H9 (cell line): ENCODE measurements around the gene RAB1B. TPM values are rescaled to one million over a fixed set of nuclear protein-coding genes. Genes with fewer than 3 reads are reported as not detected.

Experiments used
- DNase-seq: peaks from one replicate; pipeline ENCODE4 v3.0.0-alpha.2; 2017
- H2AFZ ChIP-seq: one replicate; pipeline ENCODE4 v1.6.1; 2013; ENCODE audit warnings: mild to moderate bottlenecking, low read length, control low read depth, moderate library complexity
- H2AK5ac ChIP-seq: 2 replicates; pipeline ENCODE4 v1.6.1; 2013; ENCODE audit warnings: low read length, control low read depth, mixed read lengths; ENCODE audit not compliant: insufficient read length
- H2BK120ac ChIP-seq: one replicate; pipeline ENCODE4 v1.6.1; 2013; ENCODE audit warnings: low read depth, mild to moderate bottlenecking, low read length, control low read depth, inconsistent platforms; ENCODE audit not compliant: poor library complexity, severe bottlenecking
- H2BK12ac ChIP-seq: 2 replicates; pipeline ENCODE4 v1.6.1; 2013; ENCODE audit warnings: low read length, control low read depth, mixed read lengths, low read depth; ENCODE audit not compliant: insufficient read length
- H2BK15ac ChIP-seq: 2 replicates; pipeline ENCODE4 v1.6.1; 2013; ENCODE audit warnings: low read depth, low read length, control low read depth
- H2BK20ac ChIP-seq: one replicate; pipeline ENCODE4 v1.6.1; 2013; ENCODE audit warnings: low read depth, mild to moderate bottlenecking, low read length, control low read depth, inconsistent platforms; ENCODE audit not compliant: poor library complexity, severe bottlenecking
- H2BK5ac ChIP-seq: 2 replicates; pipeline ENCODE4 v1.6.1; 2013; ENCODE audit warnings: low read length, control low read depth, mixed read lengths; ENCODE audit not compliant: insufficient read length
- H3K14ac ChIP-seq: 2 replicates; pipeline ENCODE4 v1.6.1; 2013; ENCODE audit warnings: low read length, control low read depth; ENCODE audit not compliant: insufficient read depth
- H3K18ac ChIP-seq: 2 replicates; pipeline ENCODE4 v1.6.1; 2013; ENCODE audit warnings: low read depth, mild to moderate bottlenecking, mixed read lengths, low read length, control low read depth; ENCODE audit not compliant: insufficient read length
- H3K23ac ChIP-seq: 2 replicates; pipeline ENCODE4 v1.6.1; 2013; ENCODE audit warnings: low read length, control low read depth, mixed read lengths, low read depth; ENCODE audit not compliant: insufficient read length
- H3K23me2 ChIP-seq: 2 replicates; pipeline ENCODE4 v1.6.1; 2013; ENCODE audit warnings: low read depth, mild to moderate bottlenecking, mixed read lengths, low read length, control low read depth; ENCODE audit not compliant: insufficient read length, poor library complexity, severe bottlenecking
- H3K27ac ChIP-seq: 2 replicates; pipeline ENCODE4 v1.5.1; 2013; ENCODE audit warnings: low read length, control low read depth, mixed read lengths, low read depth; ENCODE audit not compliant: insufficient read length
- H3K27me3 ChIP-seq: 2 replicates; pipeline ENCODE4 v1.6.1; 2013; ENCODE audit warnings: low read length, control low read depth, inconsistent platforms; ENCODE audit not compliant: insufficient read depth
- H3K4ac ChIP-seq: 2 replicates; pipeline ENCODE4 v1.6.1; 2013; ENCODE audit warnings: low read depth, mild to moderate bottlenecking, control low read depth, inconsistent platforms, low read length, moderate library complexity
- H3K4me1 ChIP-seq: 2 replicates; pipeline ENCODE4 v1.6.1; 2013; ENCODE audit warnings: low read length, control low read depth, inconsistent platforms; ENCODE audit not compliant: insufficient read depth
- H3K4me2 ChIP-seq: 2 replicates; pipeline ENCODE4 v1.6.1; 2013; ENCODE audit warnings: low read length, control low read depth, mixed read lengths; ENCODE audit not compliant: insufficient read length, insufficient read depth
- H3K56ac ChIP-seq: 2 replicates; pipeline ENCODE4 v1.6.1; 2013; ENCODE audit warnings: low read depth, mild to moderate bottlenecking, mixed read lengths, low read length, control low read depth; ENCODE audit not compliant: insufficient read length
- H3K79me1 ChIP-seq: 2 replicates; pipeline ENCODE4 v1.6.1; 2013; ENCODE audit warnings: low read depth, mild to moderate bottlenecking, moderate library complexity, low read length, control low read depth, inconsistent platforms; ENCODE audit not compliant: insufficient read depth, poor library complexity, severe bottlenecking
- H3K79me2 ChIP-seq: 2 replicates; pipeline ENCODE4 v1.6.1; 2013; ENCODE audit warnings: low read length, control low read depth, inconsistent platforms; ENCODE audit not compliant: insufficient read depth
- H3K9ac ChIP-seq: 2 replicates; pipeline ENCODE4 v1.6.1; 2013; ENCODE audit warnings: low read length, control low read depth, mixed read lengths; ENCODE audit not compliant: insufficient read length; ENCODE audit errors: extremely low read depth
- H3K9me3 ChIP-seq: one replicate; pipeline ENCODE4 v1.6.1; 2013; ENCODE audit warnings: low read depth, low read length, inconsistent platforms; ENCODE audit not compliant: control insufficient read depth
- H3T11ph ChIP-seq: one replicate; pipeline ENCODE4 v1.6.1; 2013; ENCODE audit warnings: mild to moderate bottlenecking, low read length, control low read depth, inconsistent platforms
- H4K20me1 ChIP-seq: one replicate; pipeline ENCODE4 v1.6.1; 2013; ENCODE audit not compliant: control insufficient read depth, insufficient read length, insufficient read depth
- H4K5ac ChIP-seq: 2 replicates; pipeline ENCODE4 v1.6.1; 2013; ENCODE audit warnings: low read depth, mild to moderate bottlenecking, mixed read lengths, low read length, control low read depth; ENCODE audit not compliant: insufficient read length
- H4K8ac ChIP-seq: replicated peaks from 2 replicates; pipeline ENCODE4 v1.6.1; 2013; ENCODE audit warnings: low read length, control low read depth, mixed read lengths, low read depth; ENCODE audit not compliant: insufficient read length
- H4K91ac ChIP-seq: 2 replicates; pipeline ENCODE4 v1.6.1; 2013; ENCODE audit warnings: low read depth, mild to moderate bottlenecking, moderate library complexity, mixed read lengths, low read length, control low read depth; ENCODE audit not compliant: insufficient read length
- H3K27ac Mint-ChIP-seq, 3 experiments: 2 replicates in 2 of 3; 3 replicates in 1 of 3; pipeline ENCODE4 v1.8.0; 2020 to 2021; ENCODE audit warnings: mixed read lengths in 3 of 3, mild to moderate bottlenecking in 1 of 3, moderate library complexity in 1 of 3
- H3K27me3 Mint-ChIP-seq: 2 replicates; pipeline ENCODE4 v1.8.0; 2021; ENCODE audit warnings: low read depth, mild to moderate bottlenecking, moderate library complexity, mixed read lengths
- H3K36me3 Mint-ChIP-seq, 3 experiments: 2 replicates in 2 of 3; 3 replicates in 1 of 3; pipeline ENCODE4 v1.8.0; 2020 to 2021; ENCODE audit warnings: low read depth in 3 of 3, mixed read lengths in 3 of 3; ENCODE audit not compliant: insufficient read depth in 1 of 3
- H3K4me1 Mint-ChIP-seq, 2 experiments: 2 replicates each; pipeline ENCODE4 v1.8.0; 2020; ENCODE audit warnings: mixed read lengths in 2 of 2
- H3K4me3 Mint-ChIP-seq, 2 experiments: 2 replicates in 1 of 2; 3 replicates in 1 of 2; pipeline ENCODE4 v1.8.0; 2020 to 2021; ENCODE audit warnings: mild to moderate bottlenecking in 2 of 2, mixed read lengths in 2 of 2, moderate library complexity in 1 of 2
- H3K9me3 Mint-ChIP-seq, 2 experiments: 2 replicates in 1 of 2; 3 replicates in 1 of 2; pipeline ENCODE4 v1.8.0; 2020; ENCODE audit warnings: mild to moderate bottlenecking in 2 of 2, mixed read lengths in 2 of 2, moderate library complexity in 1 of 2
- CTCF ChIP-seq: fragments of 200-600 bp; sonication (generic); conservative IDR thresholded peaks from 3 replicates; pipeline ENCODE4 v1.8.0; 2021; ENCODE audit warnings: antibody characterized with exemption, mild to moderate bottlenecking
- WGBS: extraction: QIAGEN DNeasy Blood & Tissue Kit; methylation state at CpG from one replicate; pipeline ENCODE4 v1.1.7; 2013; ENCODE audit warnings: missing lambda C conversion rate, low lambda C conversion rate, mixed read lengths; ENCODE audit not compliant: insufficient read length; ENCODE audit errors: extremely low coverage; 5-methylcytosine and 5-hydroxymethylcytosine counted together
- total RNA-seq: library from RNA; stranded (reverse); gene quantifications from 2 replicates; pipeline ENCODE4 v1.2.1, GENCODE V29; 2021

The RAB1B gene
- total RNA-seq, 1 experiment from 2014 or later, result 118 TPM

- Histone ChIP-seq H3K4ac (no peak overlapping the region), H4K8ac (no peak overlapping the region), H3K9me3 (no peaks in the 10 kb centered on the region), H3K4me1 (no peaks in the 10 kb centered on the region), H2BK5ac (no peak overlapping the region), H3K27me3 (no peaks in the 10 kb centered on the region), H2BK120ac (no peak overlapping the region), H2BK12ac (no peak overlapping the region), H3T11ph (no peak overlapping the region), H2BK20ac (no peak overlapping the region), H3K9ac (no peak overlapping the region), H3K23me2 (no peaks in the 10 kb centered on the region), H3K4me2 (no peak overlapping the region), H3K14ac (no peak overlapping the region), H2AK5ac (no peak overlapping the region), H4K91ac (no peak overlapping the region), H3K79me2 (no peaks in the 10 kb centered on the region), H4K20me1 (no peaks in the 10 kb centered on the region), H3K23ac (no peak overlapping the region), H3K18ac (no peak overlapping the region), H3K27ac (no peak overlapping the region), H3K56ac (no peak overlapping the region), H4K5ac (no peak overlapping the region), H3K79me1 (no peaks in the 10 kb centered on the region), H2BK15ac (no peak overlapping the region), H2AFZ (no peak overlapping the region)
- Mint-ChIP-seq H3K36me3 (peaks cover 0 to 32% (median 11%) of the 10 kb centered on the region in 3 experiments; a peak in 5 of 7 replicates), H3K9me3 (no peaks in the 10 kb centered on the region), H3K27me3 (no peaks in the 10 kb centered on the region), H3K4me1 (peaks cover 9 to 10% of the 10 kb centered on the region in 2 experiments), H3K4me3 (no peak overlapping the region), H3K27ac (no peak overlapping the region)
- WGBS, result no CpG with 5 or more reads among the region's 6 CpGs
- TF ChIP-seq CTCF, result no peak
- no peak for DNase-seq
Observed at GRCh38 chr11:66220566-66220935, 47.9 kb upstream of the RAB1B start.
